ENCODE results near the gene HPRT1.

The HPRT1 gene

DNA sequence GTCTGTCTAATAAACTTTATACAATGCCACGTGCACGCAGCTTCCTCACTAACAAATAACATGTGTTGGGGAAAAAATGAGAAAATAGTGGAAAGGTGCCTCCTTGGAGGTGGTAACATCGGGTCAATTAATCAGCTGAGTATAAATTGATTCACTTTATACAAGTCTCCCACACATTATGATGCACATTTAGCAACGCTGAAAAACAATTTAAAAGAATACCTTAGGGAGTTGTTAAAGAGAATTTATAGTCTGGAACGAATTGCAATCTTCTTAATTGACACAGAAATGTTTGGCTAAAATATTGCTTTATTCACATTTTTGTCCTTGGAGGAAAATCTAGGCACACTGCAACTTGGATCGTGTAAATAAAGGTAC, 84.2 kb downstream of the HPRT1 start:
- no peak for DNase-seq (ENCODE audit: low read depth)

DNA sequence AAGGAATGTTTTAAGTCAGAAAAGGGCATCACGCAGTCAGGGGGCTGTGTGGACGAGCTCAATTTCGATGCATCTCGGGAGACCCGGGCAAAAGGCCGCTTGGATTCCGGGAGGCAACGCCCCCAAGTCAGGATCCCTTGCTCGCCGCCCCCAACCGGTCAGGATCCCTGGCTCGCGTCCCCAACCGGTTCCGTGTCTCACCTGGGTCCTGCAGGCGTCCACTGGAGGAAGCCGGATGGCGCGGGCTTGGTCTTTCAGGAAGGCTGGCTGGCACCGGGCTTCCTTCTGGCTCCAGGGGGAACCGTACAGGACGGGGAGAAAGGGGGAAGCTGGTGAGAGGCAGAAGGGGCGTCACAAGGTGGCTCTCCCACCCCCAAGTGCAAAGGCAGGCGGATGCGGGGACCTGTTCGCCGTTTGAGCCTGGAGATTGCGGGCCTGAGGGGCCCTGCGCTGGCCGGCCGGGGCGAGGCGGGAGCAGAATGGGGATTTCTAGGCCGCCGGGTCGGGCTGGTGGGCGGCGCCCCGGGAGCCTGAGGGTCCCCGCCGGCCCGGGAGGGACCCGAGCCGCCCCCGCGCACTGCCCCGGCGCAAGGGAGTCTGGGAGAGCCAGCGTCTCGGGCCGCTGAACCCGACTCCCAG, 84.7 kb downstream of the HPRT1 start:
- no peak for DNase-seq (ENCODE audit: low read depth)

DNA sequence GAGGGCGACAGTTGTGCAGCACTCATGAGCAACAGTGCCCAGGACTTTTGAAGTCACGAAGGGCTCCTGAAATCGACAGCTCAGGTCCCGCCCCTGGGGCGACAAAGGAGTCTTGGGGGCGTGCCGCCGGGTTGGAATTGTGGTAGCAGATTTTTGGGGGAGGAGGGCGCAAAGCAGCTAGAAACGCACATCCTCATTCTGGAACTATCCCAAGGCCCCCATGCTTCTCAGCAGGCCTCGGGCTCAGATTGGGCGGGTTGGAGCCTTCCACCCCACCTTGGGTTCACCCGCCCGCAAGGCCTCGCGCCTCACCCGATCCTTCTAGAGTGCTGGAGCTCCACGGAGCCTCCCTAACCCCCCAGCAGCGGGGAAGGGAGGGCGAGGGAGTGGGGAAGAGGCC, 85.5 kb downstream of the HPRT1 start:
- no peak for DNase-seq (ENCODE audit: low read depth)

DNA sequence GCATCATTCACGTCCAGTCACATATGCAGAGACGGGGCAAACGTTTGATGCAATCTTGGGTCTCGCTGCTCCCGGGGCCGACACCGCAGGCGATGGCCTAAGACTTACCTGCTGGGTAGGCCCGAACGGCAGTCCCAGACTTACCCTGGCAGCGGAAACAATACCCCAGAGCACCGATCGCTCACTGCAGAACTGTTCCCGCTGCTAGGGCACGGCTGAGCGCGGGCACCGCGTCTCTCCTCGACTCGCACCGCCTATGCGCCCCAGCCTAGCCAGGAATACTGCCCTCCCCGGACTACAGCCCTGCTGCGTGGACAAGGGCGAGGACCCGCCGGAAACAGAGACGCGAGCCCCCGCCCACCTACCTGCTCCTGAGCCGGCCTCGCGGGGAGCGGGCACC, 86.2 kb downstream of the HPRT1 start:
- no peak for DNase-seq (ENCODE audit: low read depth)

DNA sequence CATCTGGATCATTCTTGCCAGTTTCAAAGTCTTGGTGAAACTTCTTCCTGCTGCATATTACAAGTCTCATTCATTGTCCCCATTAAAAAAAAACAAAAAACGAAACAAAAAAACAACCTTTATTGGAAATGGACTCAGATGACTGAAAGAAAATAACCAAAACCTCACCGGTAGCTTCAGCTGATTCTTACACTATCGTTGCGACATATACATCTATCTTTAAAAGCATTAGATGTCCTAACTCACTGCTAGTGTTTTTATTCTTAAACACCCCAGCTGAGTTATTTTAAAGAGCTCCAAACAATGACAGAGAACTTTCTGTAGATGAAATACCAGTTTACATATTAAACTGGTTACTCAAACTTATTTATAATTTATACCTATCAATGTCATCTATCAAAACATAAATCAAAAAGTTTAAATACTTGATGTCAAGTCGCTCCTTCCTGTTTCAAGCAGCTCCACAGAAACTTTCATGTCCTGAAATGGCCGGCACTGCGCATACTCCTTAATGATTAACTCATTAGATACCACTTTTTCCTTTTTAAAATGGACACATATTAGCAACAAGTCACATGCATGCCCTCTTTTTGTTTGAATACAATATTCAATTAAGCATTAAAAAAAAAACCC, 87.2 kb downstream of the HPRT1 start:
- DNase-seq (ENCODE audit: low read depth) = no peak

DNA sequence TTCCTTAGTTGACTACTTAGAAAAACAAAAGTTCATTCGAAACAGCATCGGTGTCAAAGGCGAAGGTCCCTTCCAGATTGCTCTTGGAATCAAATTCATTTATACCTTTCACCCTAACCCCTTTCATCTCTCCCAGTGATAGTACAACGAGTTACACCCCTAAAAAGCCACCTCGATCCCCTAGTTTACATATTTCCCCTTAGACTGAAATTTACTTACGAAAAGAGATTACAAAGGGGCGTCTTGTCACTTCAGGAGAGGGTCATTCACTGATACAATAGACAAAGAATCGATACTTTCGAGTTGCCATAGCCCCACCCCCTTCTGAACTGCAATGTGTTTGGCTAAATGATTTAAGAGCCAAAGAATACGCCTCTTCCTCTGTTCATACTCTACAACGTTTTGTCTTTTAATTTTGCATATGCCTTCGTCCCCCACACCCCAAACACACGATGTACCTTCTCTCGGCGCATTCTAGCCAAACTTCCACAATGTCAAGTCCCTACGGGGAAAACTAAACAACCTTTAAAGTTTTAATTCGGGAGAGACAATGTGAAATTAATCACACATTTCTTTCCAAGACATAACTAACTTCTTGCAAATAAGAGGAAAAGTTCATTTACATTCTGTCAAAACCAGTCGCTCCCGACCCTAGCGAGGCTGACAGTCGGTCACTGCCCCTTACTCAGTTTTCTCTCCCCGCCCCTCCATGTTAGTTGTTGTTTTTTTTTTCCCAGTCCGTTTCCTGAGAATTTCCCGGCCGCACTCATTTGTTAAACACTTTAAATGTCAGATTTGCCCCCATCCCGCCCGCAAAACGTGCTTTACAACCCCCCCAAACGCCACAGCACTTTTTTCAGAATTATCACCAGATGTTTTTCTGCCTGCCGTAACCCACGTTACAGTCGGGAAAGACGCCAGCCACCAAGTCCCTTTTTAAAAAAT, 88.6 kb downstream of the HPRT1 start:
- no peak for DNase-seq (ENCODE audit: low read depth)

Measured in stimulated activated CD4-positive, alpha-beta T cell treated with anti-CD3 and anti-CD28 coated beads, Interleukin-2, amount 100 ng/mL, for 4 hours (primary cell).